C4-2B (cell line): ENCODE data around the gene NTN5.
"Not testable (repeated sequence)": the region's sequence is repeated elsewhere in the genome, so short reads cannot be mapped to it uniquely, and the experiment has no call there.

Experiments used
- H3K27ac ChIP-seq: fragments of 450-650 bp; 2 replicates; pipeline ENCODE4 v1.5.1; 2017
- CTCF ChIP-seq: fragments of 450-650 bp; conservative IDR thresholded peaks from 2 replicates; pipeline ENCODE4 v1.5.1; 2017; ENCODE audit warnings: mild to moderate bottlenecking
- ZFX ChIP-seq: fragments of 450-650 bp; IDR thresholded peaks from 2 replicates; pipeline ENCODE4 v1.6.1; 2017

The NTN5 gene

GRCh38 chr19:48708471-48708870 is 35.7 kb upstream of the NTN5 start:
- TF ChIP-seq ZFX (no peak), CTCF (no peak)
- no peak overlapping the region for H3K27ac ChIP-seq

- H3K27ac ChIP-seq = no peak overlapping the region
- TF ChIP-seq CTCF = no peak
- no peak for TF ChIP-seq ZFX
Measured at GRCh38 chr19:48705431-48705830, 32.6 kb upstream of the NTN5 start.

GRCh38 chr19:48703316-48703715 is 30.5 kb upstream of the NTN5 start:
- TF ChIP-seq CTCF (no peak), ZFX (no peak)
- no peak overlapping the region for H3K27ac ChIP-seq

GRCh38 chr19:48702701-48703100 is 29.9 kb upstream of the NTN5 start:
- TF ChIP-seq CTCF (no peak), ZFX (no peak)
- H3K27ac ChIP-seq = no peak overlapping the region

GRCh38 chr19:48698046-48698445 is 25.2 kb upstream of the NTN5 start:
- TF ChIP-seq ZFX = no peak
- no peak for TF ChIP-seq CTCF
- H3K27ac ChIP-seq = no peak overlapping the region

- no peak for TF ChIP-seq ZFX
- no peak for TF ChIP-seq CTCF
- H3K27ac ChIP-seq = no peak overlapping the region
Measured at GRCh38 chr19:48696353-48697010, 23.7 kb upstream of the NTN5 start.

- no peak within 1 kb of the TSS for H3K27ac ChIP-seq
- TF ChIP-seq ZFX = no peak
- no peak for TF ChIP-seq CTCF
Measured at GRCh38 chr19:48695743-48696352, 23.0 kb upstream of the NTN5 start, which contains the start of gene FUT2. Gene FUT2 (plus strand): TSS chr19:48695971. CDS start chr19:48702957, 6,986 bp downstream.

- H3K27ac ChIP-seq = not testable (repeated sequence)
Measured at GRCh38 chr19:48693629-48694028, 20.8 kb upstream of the NTN5 start.
